Testis (tissue), 2 donors: Measurements from ENCODE around the gene L1CAM.

ENCODE experiments used
- CTCF ChIP-seq, 3 experiments: fragments of 450-650 bp in 2 of 3; fragments of 200-600 bp in 1 of 3; sonication (generic) in 1 of 3; IDR thresholded peaks; one replicate each; pipeline ENCODE4 v1.5.1; 2016 to 2019; ENCODE audit warnings: antibody characterized with exemption in 3 of 3, mild to moderate bottlenecking in 2 of 3, moderate library complexity in 1 of 3
- POLR2A ChIP-seq: fragments of 450-650 bp; IDR thresholded peaks from one replicate; pipeline ENCODE4 v1.6.1; 2017; ENCODE audit warnings: antibody characterized with exemption, mild to moderate bottlenecking, moderate library complexity

DNA sequence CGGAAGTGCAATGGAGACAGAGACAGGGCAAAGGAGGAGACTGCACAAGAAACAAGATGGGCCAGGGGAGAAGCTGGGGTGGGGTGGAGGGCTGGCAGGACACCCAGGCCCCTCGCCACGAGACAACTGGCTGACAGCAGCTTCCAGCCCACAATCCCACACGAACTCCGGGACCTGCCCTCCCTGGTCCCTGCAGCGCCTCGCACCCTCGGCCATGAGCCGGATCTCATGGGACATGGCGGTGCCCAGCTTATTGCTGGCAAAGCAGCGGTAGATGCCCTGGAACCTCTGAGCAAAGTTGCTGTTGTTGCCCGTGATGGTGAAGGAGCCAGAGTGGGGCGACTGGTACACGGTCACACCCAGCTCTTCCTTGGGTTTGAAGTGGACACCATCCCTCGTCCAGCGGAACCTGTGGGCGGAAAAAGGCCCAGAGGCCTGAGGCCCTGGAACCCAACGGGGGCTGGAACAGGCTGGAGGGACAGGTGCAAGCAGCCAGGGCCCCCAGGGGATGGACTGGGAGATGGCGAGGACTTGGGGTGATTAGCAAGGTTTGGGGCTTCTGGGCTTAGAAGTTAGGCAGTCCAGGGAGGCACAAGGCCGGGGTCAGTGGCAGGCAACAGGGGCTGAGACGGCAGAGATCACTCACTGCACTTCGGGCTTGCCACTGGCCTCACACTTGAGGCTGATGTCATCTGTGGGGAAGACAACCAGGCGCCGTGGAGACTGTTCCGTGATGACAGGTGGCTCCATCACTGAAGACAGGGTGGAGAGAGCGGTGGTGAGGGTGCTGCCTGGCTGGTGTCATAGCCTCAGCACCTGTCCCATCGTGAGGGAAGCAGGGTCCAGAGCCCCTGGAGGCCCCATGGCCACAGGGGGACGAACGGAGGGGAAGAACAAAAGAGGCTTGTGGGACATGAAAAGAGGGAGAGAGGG lies 13.8 kb downstream of the L1CAM start:
- TF ChIP-seq CTCF (IDR thresholded peaks at IDR 0.05) (no peak), POLR2A (no peak)
